GM12878 (cell line): ENCODE measurements around the gene TPR. TPM values are rescaled to one million over a fixed set of nuclear protein-coding genes. Genes with fewer than 3 reads are reported as not detected.

Experiments
- ATAC-seq: fragments of 200-7000 bp; cut with Tn5 transposase; 3 replicates; pipeline ENCODE4 v1.9.1; 2020; ENCODE audit warnings: mild to moderate bottlenecking, moderate library complexity
- BruUV-seq: library from RNA; stranded (reverse); fragments of 400-500 nt; replicated peaks from 2 replicates; lab custom pipeline; 2021; lab: Mats Ljungman, UMichigan
- CTCF ChIA-PET: fragments of 300-600 bp; sonication (Branson Sonifier 250); formaldehyde crosslinking; extraction: SDS; loops from one replicate; lab custom pipeline; 2021; ENCODE audit warnings: inconsistent platforms; lab: Yijun Ruan, JAX
- POLR2A ChIA-PET: fragments of 350-600 bp; formaldehyde crosslinking; extraction: SDS; loops from one replicate; lab custom pipeline; 2021; ENCODE audit warnings: inconsistent platforms; lab: Charles Lee
- RAD21 ChIA-PET: fragments of 300-600 bp; sonication (Branson Sonifier 250); formaldehyde crosslinking; loops from one replicate; lab custom pipeline; 2023; ENCODE audit warnings: antibody characterized with exemption; ENCODE audit not compliant: unreplicated experiment; lab: Charles Lee
- SMC1A ChIA-PET: fragments of 300-600 bp; sonication (Branson Sonifier 250); formaldehyde crosslinking; loops from one replicate; lab custom pipeline; 2023; ENCODE audit not compliant: unreplicated experiment, uncharacterized antibody; lab: Charles Lee
- DNase-seq: peaks from one replicate; pipeline ENCODE4 v3.0.0-alpha.2; 2011; ENCODE audit warnings: low read depth, low spot score
- FAIRE-seq: peaks from 3 replicates; lab custom pipeline; 2011; peaks lifted over from hg19 to GRCh38; lab: Jason Lieb, UNC
- H2AFZ ChIP-seq: 2 replicates; pipeline ENCODE4 v1.6.0; 2011; ENCODE audit warnings: low read depth, low read length, control low read depth; ENCODE audit not compliant: control insufficient read depth
- H3K27ac ChIP-seq: 2 replicates; pipeline ENCODE4 v1.5.1; 2011; ENCODE audit warnings: control low read depth; ENCODE audit not compliant: control insufficient read depth, insufficient read depth
- H3K27me3 ChIP-seq, 2 experiments: replicated peaks in 1 of 2; 2 replicates each; pipeline versions ENCODE4 v1.6.0 to v1.6.1; 2011; ENCODE audit warnings: low read length in 1 of 2; ENCODE audit not compliant: control insufficient read depth in 2 of 2, insufficient read depth in 2 of 2
- H3K36me3 ChIP-seq, 2 experiments: 2 replicates each; pipeline ENCODE4 v1.5.1; 2011; ENCODE audit warnings: low read length in 1 of 2; ENCODE audit not compliant: control insufficient read depth in 2 of 2, insufficient read depth in 2 of 2
- H3K4me1 ChIP-seq: 2 replicates; pipeline ENCODE4 v1.6.1; 2011; ENCODE audit warnings: mild to moderate bottlenecking, low read length, moderate library complexity, mixed read lengths; ENCODE audit not compliant: control insufficient read depth, insufficient read depth
- H3K4me2 ChIP-seq: 2 replicates; pipeline ENCODE4 v1.6.0; 2011; ENCODE audit warnings: control low read depth; ENCODE audit not compliant: control insufficient read depth, insufficient read depth
- H3K4me3 ChIP-seq: fragments of 200-600 bp; sonication (generic); 2 replicates; pipeline ENCODE4 v1.5.1; 2016
- H3K79me2 ChIP-seq: 2 replicates; pipeline ENCODE4 v1.6.0; 2011; ENCODE audit warnings: low read length; ENCODE audit not compliant: control insufficient read depth, insufficient read depth
- H3K9ac ChIP-seq: 2 replicates; pipeline ENCODE4 v1.8.0; 2011; ENCODE audit warnings: low read length, control low read depth, mixed read lengths; ENCODE audit not compliant: control insufficient read depth, insufficient read depth
- H3K9me3 ChIP-seq: replicated peaks from 3 replicates; pipeline ENCODE4 v1.5.1; 2011; ENCODE audit warnings: mild to moderate bottlenecking, low read length; ENCODE audit not compliant: control insufficient read depth, insufficient read depth
- H4K20me1 ChIP-seq: 2 replicates; pipeline ENCODE4 v1.6.0; 2011; ENCODE audit not compliant: control insufficient read depth, insufficient read depth
- CHD4 ChIP-seq: fragments of 200-600 bp; sonication (generic); IDR thresholded peaks from 2 replicates; pipeline ENCODE4 v1.6.1; 2016; ENCODE audit warnings: mild to moderate bottlenecking
- CTCF ChIP-seq, 3 experiments: IDR thresholded peaks in 2 of 3; conservative IDR thresholded peaks in 1 of 3; 2 replicates each; pipeline ENCODE4 v1.5.1; 2011; ENCODE audit warnings: low read depth in 3 of 3, low read length in 3 of 3, mild to moderate bottlenecking in 3 of 3, control low read depth in 2 of 3, moderate library complexity in 2 of 3, inconsistent platforms in 1 of 3, mixed read lengths in 1 of 3; ENCODE audit not compliant: control insufficient read depth in 2 of 3, insufficient read depth in 1 of 3; ENCODE audit errors: extremely low read depth in 1 of 3
- FOS ChIP-seq: IDR thresholded peaks from 3 replicates; pipeline ENCODE4 v1.6.1; 2011; ENCODE audit warnings: borderline replicate concordance; ENCODE audit not compliant: insufficient read length; ENCODE audit errors: extremely low read depth
- MEF2B ChIP-seq: fragments of 450-650 bp; IDR thresholded peaks from 2 replicates; pipeline ENCODE4 v1.6.1; 2018; ENCODE audit warnings: mild to moderate bottlenecking, moderate library complexity; ENCODE audit not compliant: partially characterized antibody, poor library complexity, severe bottlenecking
- NFIC ChIP-seq: IDR thresholded peaks from 2 replicates; pipeline ENCODE4 v1.6.1; 2012; ENCODE audit warnings: low read depth, mild to moderate bottlenecking, inconsistent platforms, low read length, moderate library complexity
- NFYB ChIP-seq: IDR thresholded peaks from 2 replicates; pipeline ENCODE4 v1.6.1; 2011; ENCODE audit warnings: low read depth, mild to moderate bottlenecking, low read length, improper control_type of control experiment, moderate library complexity; ENCODE audit not compliant: insufficient read depth
- PKNOX1 ChIP-seq: fragments of 450-650 bp; IDR thresholded peaks from 2 replicates; pipeline ENCODE4 v1.6.1; 2016; ENCODE audit warnings: mild to moderate bottlenecking
- RAD21 ChIP-seq: IDR thresholded peaks from 2 replicates; pipeline ENCODE4 v1.6.1; 2011; ENCODE audit warnings: mild to moderate bottlenecking, low read depth, low read length, moderate library complexity; ENCODE audit not compliant: insufficient read depth
- SMC3 ChIP-seq: IDR thresholded peaks from 2 replicates; pipeline ENCODE4 v1.6.1; 2011; ENCODE audit warnings: low read length, improper control_type of control experiment, borderline replicate concordance
- ZSCAN29 ChIP-seq: fragments of 450-650 bp; IDR thresholded peaks from 2 replicates; pipeline ENCODE4 v1.6.1; 2017; ENCODE audit warnings: mild to moderate bottlenecking, moderate library complexity
- WGBS: methylation state at CpG from one replicate; pipeline ENCODE4 v1.1.6; 2016; ENCODE audit warnings: low lambda C conversion rate; ENCODE audit not compliant: insufficient replicate concordance, insufficient coverage; ENCODE audit errors: missing lambda C conversion rate; 5-methylcytosine and 5-hydroxymethylcytosine counted together
- in situ Hi-C: fragments of 300-500 bp; cut with MboI; formaldehyde crosslinking; loops from 9 replicates; pipeline ENCODE4 v1.14.3; 2018; ENCODE audit warnings: mixed read lengths
- intact Hi-C: fragments of 100-400 bp; cut with micrococcal nuclease; formaldehyde crosslinking; loops from one replicate; pipeline ENCODE4 v1.14.2; 2022; ENCODE audit not compliant: unreplicated experiment
- polyA plus RNA-seq, 11 experiments: library from polyadenylated mRNA; depleted of rRNA in 4 of 11; unstranded in 6 of 11; stranded (reverse) in 5 of 11; fragments of >200 nt; fragmentation: Nextera tagmentation in 4 of 11; fragmentation: Illumina TruSeq in 1 of 11; extraction: Ambion mirVana in 4 of 11; extraction: Trizol in 1 of 11; gene quantifications; 1 replicate in 1 of 11; 2 replicates in 10 of 11; pipeline versions ENCODE4 v1.2.1 to v1.2.3, GENCODE V29; 2011 to 2016; ENCODE audit warnings: inconsistent platforms in 2 of 11, missing spikeins in 2 of 11, low read depth in 1 of 11
- total RNA-seq, 4 experiments: library from RNA; depleted of rRNA in 3 of 4; stranded (reverse); fragments of >200 nt in 3 of 4; fragmentation: Illumina TruSeq in 1 of 4; extraction: Trizol in 1 of 4; gene quantifications; 2 replicates each; pipeline versions ENCODE4 v1.2.1 to v1.2.3, GENCODE V29; 2013 to 2021
- TF ChIP-seq, protein P1 (sequence below): fragments of 450-650 bp; IDR thresholded peaks from 2 replicates; pipeline ENCODE4 v1.6.1; 2014; ENCODE audit warnings: mild to moderate bottlenecking

The TPR gene
- total and polyA plus RNA-seq, 10 of the 15 experiments (the other 5 are each of a cell fraction or from before 2014, with no cell fraction given) = 30.9 to 122 (median 92.2) TPM

- intact Hi-C loops = no loop called here
- no peak for FAIRE-seq
These were observed 49.8 kb downstream of the TPR start for GRCh38 chr1:186325239-186325638.

More at GRCh38 chr1:186325239-186325638, 49.8 kb downstream of the TPR start:
- SMC1A ChIA-PET = interaction anchor here (0.9 to 1.2 kb wide), 4 partner anchors 20 to 55 kb away, joined by 3 to 4 read pairs (median 3); no protein-coding TSS in a partner anchor
- Histone ChIP-seq H3K79me2 (no peaks in the 10 kb centered on the region), H3K4me1 (no peaks in the 10 kb centered on the region), H2AFZ (no peak overlapping the region), H3K27me3 (no peaks in the 10 kb centered on the region), H3K4me2 (no peak overlapping the region), H3K4me3 (no peak overlapping the region), H3K27ac (no peak overlapping the region), H3K36me3 (peaks cover 0 to 40% of the 10 kb centered on the region in 2 experiments; a peak in 2 of 4 replicates), H3K9ac (no peak overlapping the region), H4K20me1 (no peaks in the 10 kb centered on the region), H3K9me3 (no peaks in the 10 kb centered on the region)
- RAD21 ChIA-PET = interaction anchor here (0.7 to 1.6 kb wide), 3 partner anchors 50 to 169 kb away, joined by 3 to 6 read pairs (median 3); no protein-coding TSS in a partner anchor
- WGBS = 93% methylated on average over 2 of the region's 2 CpGs
- no TSS peak for BruUV-seq
- in situ Hi-C loops = no loop called here
- ATAC-seq = peak; percentile 57
- no peak for DNase-seq
- POLR2A ChIA-PET = interaction anchor here (0.6 to 0.8 kb wide), 2 partner anchors 30 to 74 kb away, joined by 3 read pairs; no protein-coding TSS in a partner anchor
- CTCF ChIA-PET = interaction anchor here (0.6 to 3.1 kb wide), 11 partner anchors 9 to 170 kb away, joined by 3 to 15 read pairs (median 4); no protein-coding TSS in a partner anchor
- TF ChIP-seq CTCF (IDR thresholded peaks at IDR 0.05 in 2 of 3, conservative IDR thresholded peaks at IDR 0.05 in 1 of 3; ENCODE audit: control insufficient read depth in 2 of 3, extremely low read depth in 1 of 3, insufficient read depth in 1 of 3, low read depth in 3 of 3, low read length in 3 of 3) = peak; percentile 23 to 35 (median 32); a peak in 4 of 6 replicates
- no peak for TF ChIP-seq ZSCAN29
- no peak for TF ChIP-seq FOS
- TF ChIP-seq, protein P1, sequence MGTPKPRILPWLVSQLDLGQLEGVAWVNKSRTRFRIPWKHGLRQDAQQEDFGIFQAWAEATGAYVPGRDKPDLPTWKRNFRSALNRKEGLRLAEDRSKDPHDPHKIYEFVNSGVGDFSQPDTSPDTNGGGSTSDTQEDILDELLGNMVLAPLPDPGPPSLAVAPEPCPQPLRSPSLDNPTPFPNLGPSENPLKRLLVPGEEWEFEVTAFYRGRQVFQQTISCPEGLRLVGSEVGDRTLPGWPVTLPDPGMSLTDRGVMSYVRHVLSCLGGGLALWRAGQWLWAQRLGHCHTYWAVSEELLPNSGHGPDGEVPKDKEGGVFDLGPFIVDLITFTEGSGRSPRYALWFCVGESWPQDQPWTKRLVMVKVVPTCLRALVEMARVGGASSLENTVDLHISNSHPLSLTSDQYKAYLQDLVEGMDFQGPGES = no peak
- peak; percentile 16; the same call in 1 of the 2 replicates for TF ChIP-seq SMC3
- no peak for TF ChIP-seq CHD4
- TF ChIP-seq RAD21 = peak; percentile 48
- no peak for TF ChIP-seq PKNOX1
- TF ChIP-seq MEF2B = no peak
- no peak for TF ChIP-seq NFIC
- no peak for TF ChIP-seq NFYB
